H1 (cell line): Measurements from ENCODE around the gene C16orf89. TPM values are rescaled to one million over a fixed set of nuclear protein-coding genes. Genes with fewer than 3 reads are reported as not detected.
"Not testable (repeated sequence)": the region's sequence is repeated elsewhere in the genome, so short reads cannot be mapped to it uniquely, and the experiment has no call there.

Source experiments
- CTCF ChIA-PET: fragments of 300-600 bp; sonication (Branson Sonifier 250); formaldehyde crosslinking; loops from one replicate; lab custom pipeline; 2021; ENCODE audit not compliant: partially characterized antibody; lab: Charles Lee
- POLR2A ChIA-PET: fragments of 300-600 bp; sonication (Branson Sonifier 250); formaldehyde crosslinking; loops from one replicate; lab custom pipeline; 2021; ENCODE audit warnings: inconsistent platforms; ENCODE audit not compliant: partially characterized antibody; lab: Charles Lee
- DNase-seq, 2 experiments: peaks; one replicate each; pipeline versions ENCODE4 v3.0.0 to v3.0.0-alpha.2; 2010 to 2022; ENCODE audit warnings: low spot score in 2 of 2, low read depth in 1 of 2, mixed read lengths in 1 of 2
- FAIRE-seq: peaks from 2 replicates; lab custom pipeline; 2011; peaks lifted over from hg19 to GRCh38; lab: Jason Lieb, UNC
- H2AFZ ChIP-seq: 2 replicates; pipeline ENCODE4 v1.8.1; 2012; ENCODE audit warnings: low read length, inconsistent platforms
- H2AK5ac ChIP-seq: 2 replicates; pipeline ENCODE4 v1.6.1; 2013; ENCODE audit warnings: low read depth, low read length
- H2BK120ac ChIP-seq: replicated peaks from 2 replicates; pipeline ENCODE3; 2013; ENCODE audit warnings: low read depth, low read length, inconsistent platforms
- H2BK12ac ChIP-seq: 2 replicates; pipeline ENCODE4 v1.6.1; 2013; ENCODE audit warnings: low read depth, low read length
- H2BK15ac ChIP-seq: 2 replicates; pipeline ENCODE4 v1.6.1; 2013; ENCODE audit warnings: low read length
- H2BK20ac ChIP-seq: 2 replicates; pipeline ENCODE4 v1.6.1; 2013; ENCODE audit warnings: low read length
- H2BK5ac ChIP-seq: 2 replicates; pipeline ENCODE4 v1.6.1; 2013; ENCODE audit warnings: low read depth, low read length
- H3K14ac ChIP-seq: 2 replicates; pipeline ENCODE4 v1.6.1; 2013; ENCODE audit warnings: inconsistent platforms; ENCODE audit not compliant: insufficient read length
- H3K18ac ChIP-seq: 2 replicates; pipeline ENCODE4 v1.6.1; 2013; ENCODE audit warnings: low read length; ENCODE audit errors: extremely low read depth
- H3K23ac ChIP-seq: 2 replicates; pipeline ENCODE4 v1.6.1; 2013; ENCODE audit warnings: inconsistent platforms; ENCODE audit not compliant: insufficient read length
- H3K23me2 ChIP-seq: 2 replicates; pipeline ENCODE4 v1.6.1; 2013; ENCODE audit warnings: low read depth, low read length
- H3K27ac ChIP-seq: 2 replicates; pipeline ENCODE4 v1.6.1; 2011; ENCODE audit warnings: low read depth, low read length, inconsistent platforms
- H3K27me3 ChIP-seq, 4 experiments: replicated peaks in 1 of 4; 1 replicate in 1 of 4; 2 replicates in 3 of 4; pipeline versions ENCODE4 v1.6.1 to v1.8.1; 2011 to 2013; ENCODE audit warnings: low read length in 3 of 4, mild to moderate bottlenecking in 3 of 4, inconsistent platforms in 2 of 4, mixed read lengths in 2 of 4, moderate library complexity in 1 of 4; ENCODE audit not compliant: control insufficient read depth in 3 of 4, insufficient read depth in 3 of 4; ENCODE audit errors: extremely low read depth in 1 of 4
- H3K36me3 ChIP-seq, 4 experiments: 2 replicates each; pipeline versions ENCODE4 v1.6.1 to v1.8.1; 2011 to 2013; ENCODE audit warnings: mild to moderate bottlenecking in 4 of 4, low read length in 3 of 4, moderate library complexity in 2 of 4, control low read depth in 1 of 4, inconsistent platforms in 1 of 4; ENCODE audit not compliant: insufficient read depth in 4 of 4, control insufficient read depth in 2 of 4
- H3K4ac ChIP-seq: replicated peaks from 2 replicates; pipeline ENCODE3; 2013; ENCODE audit warnings: low read length, low read depth, mixed read lengths, inconsistent platforms; ENCODE audit not compliant: insufficient read length
- H3K4me1 ChIP-seq, 4 experiments: replicated peaks in 1 of 4; 1 replicate in 1 of 4; 2 replicates in 3 of 4; pipeline versions ENCODE4 v1.6.1 to v1.8.1; 2011 to 2013; ENCODE audit warnings: low read length in 3 of 4, inconsistent platforms in 2 of 4, mixed read lengths in 1 of 4; ENCODE audit not compliant: insufficient read depth in 4 of 4, control insufficient read depth in 3 of 4
- H3K4me2 ChIP-seq, 2 experiments: 2 replicates each; pipeline versions ENCODE4 v1.6.1 to v1.8.1; 2011 to 2013; ENCODE audit warnings: low read depth in 2 of 2, low read length in 2 of 2, control low read depth in 1 of 2, inconsistent platforms in 1 of 2, mild to moderate bottlenecking in 1 of 2; ENCODE audit not compliant: insufficient read depth in 1 of 2
- H3K4me3 ChIP-seq, 4 experiments: fragments of 200-600, 300-600 bp in 1 of 4; sonication (generic), shearing (Covaris generic), sonication (Bioruptor Twin) in 1 of 4; 2 replicates each; pipeline versions ENCODE4 v1.5.1 to v1.8.1; 2011 to 2016; ENCODE audit warnings: low read length in 4 of 4, low read depth in 3 of 4, control low read depth in 2 of 4, inconsistent platforms in 2 of 4, mild to moderate bottlenecking in 2 of 4, mixed read lengths in 1 of 4, moderate library complexity in 1 of 4; ENCODE audit not compliant: insufficient read depth in 2 of 4; ENCODE audit errors: extremely low read depth in 1 of 4
- H3K56ac ChIP-seq: replicated peaks from 2 replicates; pipeline ENCODE3; 2013; ENCODE audit warnings: low read depth, mild to moderate bottlenecking, mixed read lengths, low read length, inconsistent platforms; ENCODE audit not compliant: insufficient read length
- H3K79me1 ChIP-seq: 2 replicates; pipeline ENCODE4 v1.6.1; 2013; ENCODE audit warnings: low read depth, low read length, control low read depth
- H3K79me2 ChIP-seq, 2 experiments: 2 replicates each; pipeline versions ENCODE4 v1.6.1 to v1.8.1; 2012 to 2013; ENCODE audit warnings: low read length in 2 of 2, mild to moderate bottlenecking in 2 of 2, inconsistent platforms in 1 of 2; ENCODE audit not compliant: insufficient read depth in 2 of 2, control insufficient read depth in 1 of 2
- H3K9ac ChIP-seq, 4 experiments: replicated peaks in 1 of 4; 1 replicate in 1 of 4; 2 replicates in 3 of 4; pipeline versions ENCODE4 v1.6.1 to v1.8.1; 2011 to 2013; ENCODE audit warnings: low read depth in 3 of 4, low read length in 3 of 4, control low read depth in 2 of 4, mild to moderate bottlenecking in 2 of 4, moderate library complexity in 2 of 4, inconsistent platforms in 1 of 4; ENCODE audit errors: extremely low read depth in 1 of 4
- H3K9me3 ChIP-seq, 2 experiments: 2 replicates each; pipeline versions ENCODE4 v1.6.1 to v1.8.1; 2012 to 2013; ENCODE audit warnings: mild to moderate bottlenecking in 2 of 2, moderate library complexity in 2 of 2, control low read depth in 1 of 2, inconsistent platforms in 1 of 2, low read depth in 1 of 2, low read length in 1 of 2, mixed read lengths in 1 of 2; ENCODE audit not compliant: insufficient read depth in 2 of 2
- H4K20me1 ChIP-seq, 2 experiments: replicated peaks in 1 of 2; 2 replicates each; pipeline versions ENCODE3 to v1.8.1; 2011 to 2013; ENCODE audit warnings: inconsistent platforms in 2 of 2, low read length in 2 of 2, mild to moderate bottlenecking in 1 of 2; ENCODE audit not compliant: insufficient read depth in 2 of 2, control insufficient read depth in 1 of 2
- H4K5ac ChIP-seq: 2 replicates; pipeline ENCODE4 v1.6.1; 2013; ENCODE audit warnings: low read length, low read depth, mixed read lengths, inconsistent platforms; ENCODE audit not compliant: insufficient read length
- H4K8ac ChIP-seq: 2 replicates; pipeline ENCODE4 v1.8.0; 2013; ENCODE audit warnings: mild to moderate bottlenecking, moderate library complexity, low read length, inconsistent platforms; ENCODE audit not compliant: insufficient read depth; ENCODE audit errors: extremely low read depth
- H4K91ac ChIP-seq: replicated peaks from 2 replicates; pipeline ENCODE3; 2013; ENCODE audit warnings: low read length, mixed read lengths, inconsistent platforms; ENCODE audit not compliant: insufficient read length
- WGBS, 2 experiments: shearing (Covaris generic) in 1 of 2; methylation state at CpG; one replicate each; pipeline versions ENCODE4 v1.1.6 to v1.1.7; 2013 to 2015; ENCODE audit warnings: low lambda C conversion rate in 2 of 2, mixed read lengths in 2 of 2, inconsistent platforms in 1 of 2, low coverage in 1 of 2, missing lambda C conversion rate in 1 of 2; ENCODE audit not compliant: insufficient replicate concordance in 2 of 2, insufficient coverage in 1 of 2, insufficient read length in 1 of 2; ENCODE audit errors: extremely low coverage in 1 of 2, missing lambda C conversion rate in 1 of 2; 5-methylcytosine and 5-hydroxymethylcytosine counted together
- polyA plus RNA-seq, 7 experiments: library from polyadenylated mRNA; depleted of rRNA in 3 of 7; stranded (reverse) in 5 of 7; unstranded in 2 of 7; fragments of >200 nt in 5 of 7; fragments of 200-250 nt in 2 of 7; gene quantifications; 1 replicate in 5 of 7; 2 replicates in 1 of 7; 4 replicates in 1 of 7; pipeline versions ENCODE4 v1.2.1 to v1.2.3, GENCODE V29; 2011 to 2013; ENCODE audit warnings: missing spikeins in 2 of 7, mixed read lengths in 2 of 7
- total RNA-seq: library from RNA; stranded (reverse); fragmentation: NEBNext Ultra II Directional; extraction: Animal tissue kit (Norgen Biotek cat#: 25700); gene quantifications from 2 replicates; pipeline ENCODE4 v1.2.1, GENCODE V29; 2021

C16orf89 gene
- total and polyA plus RNA-seq, 2 of the 8 experiments (the other 6 are each of a cell fraction or from before 2014, with no cell fraction given): 6.7 to 9.9 TPM

GRCh38 chr16:5089911-5090555 is 24.3 kb upstream of the C16orf89 start:
- not testable (repeated sequence) for H4K91ac ChIP-seq, H3K4me3 ChIP-seq, H3K9me3 ChIP-seq, H2BK120ac ChIP-seq, H2BK5ac ChIP-seq, H4K5ac ChIP-seq, H2BK12ac ChIP-seq, H3K27me3 ChIP-seq, H4K8ac ChIP-seq, H2AFZ ChIP-seq, H3K23me2 ChIP-seq, H3K4ac ChIP-seq, FAIRE-seq, H3K4me1 ChIP-seq, H3K56ac ChIP-seq, H3K23ac ChIP-seq, H3K18ac ChIP-seq, DNase-seq, H3K79me1 ChIP-seq, H2AK5ac ChIP-seq, H3K9ac ChIP-seq, H3K14ac ChIP-seq, H3K79me2 ChIP-seq, H2BK20ac ChIP-seq, H3K27ac ChIP-seq, H2BK15ac ChIP-seq, H4K20me1 ChIP-seq, H3K4me2 ChIP-seq
- peaks cover 4 to 28% (median 5%) of the 10 kb centered on the region in 4 experiments; a peak in 5 of 8 replicates for H3K36me3 ChIP-seq
- ChIA-PET POLR2A (interaction anchor here (1.6 to 1.7 kb wide), 2 partner anchors 18 to 49 kb away, joined by 3 read pairs; no protein-coding TSS in a partner anchor), CTCF (interaction anchor here (1.1 to 27.9 kb wide), 3 partner anchors 14 to 400 kb away, joined by 3 to 625 read pairs (median 12); partner anchors contain the start of gene C16orf89)
- whole genome bisulfite sequencing, 2 experiments: 94% methylated on average over 20 of the region's 26 CpGs; no CpG with 5 or more reads in 1 of the 2 experiments
